Stomach (tissue), 9 donors: ENCODE measurements around the gene SORCS1. TPM values are rescaled to one million over a fixed set of nuclear protein-coding genes. Genes with fewer than 3 reads are reported as not detected.

ENCODE experiments used
- DNase-seq, 2 donors: peaks; one replicate each; pipeline versions ENCODE4 v3.0.0 to v3.0.0-alpha.2; 2013 to 2019
- H3K27ac ChIP-seq, 5 donors: fragments of 200-600 bp in 4 of 5; sonication (generic) in 4 of 5; one replicate each; pipeline ENCODE4 v1.5.1; 2013 to 2019; ENCODE audit warnings: mild to moderate bottlenecking in 1 of 5, moderate library complexity in 1 of 5
- H3K27me3 ChIP-seq, 3 donors: fragments of 200-600 bp; sonication (generic); one replicate each; pipeline ENCODE4 v1.5.1; 2017 to 2019; ENCODE audit warnings: mixed run types in 1 of 3
- H3K36me3 ChIP-seq, 4 donors: fragments of 200-600 bp; sonication (generic); 1 replicate in 3 of 4; 2 replicates in 1 of 4; pipeline ENCODE4 v1.5.1; 2016 to 2019
- H3K4me1 ChIP-seq, 4 donors: fragments of 200-600 bp; sonication (generic); one replicate each; pipeline ENCODE4 v1.5.1; 2016 to 2019
- H3K4me3 ChIP-seq, 4 donors: fragments of 200-600 bp; sonication (generic) in 3 of 4; one replicate each; pipeline ENCODE4 v1.5.1; 2016 to 2019; ENCODE audit warnings: mild to moderate bottlenecking in 1 of 4
- H3K9me3 ChIP-seq, 4 donors: fragments of 200-600 bp; sonication (generic); one replicate each; pipeline ENCODE4 v1.5.1; 2016 to 2019
- EP300 ChIP-seq: sonication (generic); formaldehyde crosslinking; IDR thresholded peaks from one replicate; pipeline ENCODE4 v1.6.1; 2017; ENCODE audit warnings: antibody characterized with exemption
- POLR2A ChIP-seq, 4 donors: fragments of 450-650 bp; IDR thresholded peaks; one replicate each; pipeline ENCODE4 v1.6.1; 2016; ENCODE audit warnings: antibody characterized with exemption in 4 of 4, control low read depth in 2 of 4, mild to moderate bottlenecking in 1 of 4, moderate library complexity in 1 of 4
- POLR2AphosphoS5 ChIP-seq, 3 donors: sonication (generic); formaldehyde crosslinking; IDR thresholded peaks; one replicate each; pipeline ENCODE4 v1.6.1; 2016; ENCODE audit warnings: antibody characterized with exemption in 3 of 3
- WGBS, 5 donors: extraction: QIAGEN DNeasy Blood & Tissue Kit in 3 of 5; methylation state at CpG; one replicate each; pipeline versions ENCODE4 v1.1.5 to v1.1.7; 2013 to 2018; 5-methylcytosine and 5-hydroxymethylcytosine counted together
- intact Hi-C: fragments of 100-400 bp; cut with DNase I; formaldehyde crosslinking; loops from one replicate; pipeline ENCODE4 v1.15.1; 2023; ENCODE audit warnings: low total_unique reads
- polyA plus RNA-seq, 3 donors: library from polyadenylated mRNA; stranded (reverse); fragments of 200-250 nt; gene quantifications; one replicate each; pipeline ENCODE4 v1.2.3, GENCODE V29; 2013
- total RNA-seq, 5 donors: library from RNA; depleted of rRNA; stranded (reverse); fragments of >200 nt; gene quantifications; one replicate each; pipeline versions ENCODE4 v1.1.0 to v1.2.3, GENCODE V29; 2014 to 2016
- TF ChIP-seq, protein P1 (sequence below), 7 experiments: fragments of 450-650 bp in 4 of 7; fragments of 200-600 bp in 3 of 7; sonication (generic) in 3 of 7; IDR thresholded peaks; one replicate each; pipeline ENCODE4 v1.5.1; 2016 to 2019; ENCODE audit warnings: antibody characterized with exemption in 7 of 7, control low read depth in 2 of 7, mild to moderate bottlenecking in 1 of 7
- donor health status: healthy with polysubstance abuse.
- donor health status: Bipolar disorder and iron deficiency.
- donor health status: healthy.

The SORCS1 gene
- total and polyA plus RNA-seq, 8 donors: 0.25 to 10.1 (median 0.69) TPM

DNA sequence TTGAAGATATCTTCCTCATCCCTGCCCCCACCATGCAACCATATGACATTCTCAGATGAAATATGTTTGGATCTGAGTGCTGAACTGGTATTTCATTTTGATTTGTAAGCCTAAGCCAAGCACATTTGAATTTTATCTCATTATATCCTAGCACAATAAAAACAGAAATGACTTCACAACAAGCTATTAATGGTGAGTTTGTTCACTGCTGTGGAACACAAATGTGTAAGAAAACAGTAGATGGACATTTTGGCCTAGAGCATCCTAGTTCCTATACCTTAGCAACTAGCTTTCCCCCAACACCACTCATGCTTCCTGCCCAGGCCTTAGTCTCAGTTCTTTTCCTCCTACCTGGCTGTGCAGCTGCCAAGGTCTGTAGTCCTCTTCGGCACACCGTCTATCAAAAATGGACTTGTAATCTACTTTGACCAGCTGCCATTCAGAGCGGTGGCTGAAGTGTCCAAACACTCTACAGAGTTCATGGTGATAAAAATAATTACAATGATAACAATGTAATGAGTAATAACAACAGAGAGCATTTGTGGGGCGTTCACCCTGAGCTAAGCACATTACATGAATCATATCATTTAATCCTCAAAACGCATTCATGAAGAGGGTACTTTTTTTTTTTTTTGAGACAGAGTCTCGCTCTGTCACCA, 491.9 kb downstream of the SORCS1 start:
- no peaks in the 10 kb centered on the region for H3K27me3 ChIP-seq
- H3K36me3 ChIP-seq: no peaks in the 10 kb centered on the region
- H3K4me1 ChIP-seq: no peaks in the 10 kb centered on the region
- H3K4me3 ChIP-seq: no peak overlapping the region
- 68 to 86% (median 77%) methylated on average over 6 of the region's 6 CpGs for WGBS, 5 donors
- DNase-seq: no peak
- TF ChIP-seq EP300 (no peak), POLR2A (IDR thresholded peaks at IDR 0.05) (no peak), POLR2AphosphoS5 (IDR thresholded peaks at IDR 0.05) (no peak)
- TF ChIP-seq, protein P1, sequence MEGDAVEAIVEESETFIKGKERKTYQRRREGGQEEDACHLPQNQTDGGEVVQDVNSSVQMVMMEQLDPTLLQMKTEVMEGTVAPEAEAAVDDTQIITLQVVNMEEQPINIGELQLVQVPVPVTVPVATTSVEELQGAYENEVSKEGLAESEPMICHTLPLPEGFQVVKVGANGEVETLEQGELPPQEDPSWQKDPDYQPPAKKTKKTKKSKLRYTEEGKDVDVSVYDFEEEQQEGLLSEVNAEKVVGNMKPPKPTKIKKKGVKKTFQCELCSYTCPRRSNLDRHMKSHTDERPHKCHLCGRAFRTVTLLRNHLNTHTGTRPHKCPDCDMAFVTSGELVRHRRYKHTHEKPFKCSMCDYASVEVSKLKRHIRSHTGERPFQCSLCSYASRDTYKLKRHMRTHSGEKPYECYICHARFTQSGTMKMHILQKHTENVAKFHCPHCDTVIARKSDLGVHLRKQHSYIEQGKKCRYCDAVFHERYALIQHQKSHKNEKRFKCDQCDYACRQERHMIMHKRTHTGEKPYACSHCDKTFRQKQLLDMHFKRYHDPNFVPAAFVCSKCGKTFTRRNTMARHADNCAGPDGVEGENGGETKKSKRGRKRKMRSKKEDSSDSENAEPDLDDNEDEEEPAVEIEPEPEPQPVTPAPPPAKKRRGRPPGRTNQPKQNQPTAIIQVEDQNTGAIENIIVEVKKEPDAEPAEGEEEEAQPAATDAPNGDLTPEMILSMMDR (IDR thresholded peaks at IDR 0.05): no peak
- intact Hi-C loops: no loop called here
- no peak overlapping the region for H3K27ac ChIP-seq
- peaks cover 0 to 9% (median 3%) of the 10 kb centered on the region in 4 donors for H3K9me3 ChIP-seq

DNA sequence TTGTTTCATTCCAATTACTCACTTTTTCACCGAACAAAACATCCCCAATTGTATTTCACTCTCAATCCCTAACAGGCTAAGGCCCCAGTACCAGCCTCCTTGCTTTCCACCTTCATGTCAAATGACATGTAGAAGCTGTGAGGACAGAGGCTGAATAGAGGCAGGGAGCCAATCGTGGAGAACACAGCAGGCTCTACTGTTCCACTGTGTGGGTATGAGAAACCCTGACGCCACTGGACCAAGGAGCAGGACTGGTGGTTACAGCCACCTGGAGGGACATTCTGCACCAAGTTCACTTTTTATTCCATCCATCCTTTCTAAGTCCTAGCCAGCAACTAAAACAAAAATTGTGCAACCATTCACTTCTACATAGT, 502.8 kb downstream of the SORCS1 start:
- Histone ChIP-seq H3K36me3 (no peaks in the 10 kb centered on the region), H3K27ac (no peak overlapping the region), H3K27me3 (no peaks in the 10 kb centered on the region), H3K4me1 (no peaks in the 10 kb centered on the region), H3K9me3 (peaks cover 0 to 5% (median 3%) of the 10 kb centered on the region in 4 donors), H3K4me3 (no peak overlapping the region)
- 69 to 88% (median 77%) methylated on average over 3 of the region's 3 CpGs for WGBS, 5 donors
- intact Hi-C loops: no loop called here
- no peak for DNase-seq
- no peak for TF ChIP-seq EP300
- no peak for TF ChIP-seq POLR2A (IDR thresholded peaks at IDR 0.05)

DNA sequence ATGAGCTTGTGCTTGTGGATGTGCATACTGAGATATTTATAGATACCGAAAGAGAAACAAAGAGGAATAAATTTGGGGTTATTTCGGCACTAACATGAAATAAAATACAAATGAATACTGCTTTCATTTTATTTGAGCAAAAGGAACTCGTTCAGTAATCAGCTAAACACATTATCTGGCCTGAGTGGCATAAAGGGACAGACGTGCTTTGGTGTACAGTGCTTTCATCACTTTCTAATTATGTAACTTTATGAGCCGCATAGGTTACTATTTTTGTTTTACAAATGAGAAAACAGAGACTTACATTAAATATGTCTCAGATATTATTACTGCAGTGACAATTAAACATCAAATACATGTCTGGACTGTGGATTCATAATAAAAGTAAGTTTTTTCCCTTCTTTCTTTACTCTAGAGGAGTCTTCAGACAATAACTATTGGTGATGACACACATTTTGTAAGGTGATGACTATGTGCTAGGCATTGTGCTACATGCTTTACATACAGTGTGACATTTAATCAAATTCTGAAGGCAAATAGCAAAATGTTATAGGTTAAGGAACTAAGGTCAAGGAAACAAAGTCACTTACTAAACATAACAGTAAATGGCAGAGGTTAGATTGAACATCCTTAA, 503.3 kb downstream of the SORCS1 start:
- Histone ChIP-seq H3K4me3 (no peak overlapping the region), H3K27me3 (no peaks in the 10 kb centered on the region), H3K9me3 (peaks cover 0 to 5% (median 3%) of the 10 kb centered on the region in 4 donors), H3K4me1 (no peaks in the 10 kb centered on the region), H3K27ac (no peak overlapping the region), H3K36me3 (no peaks in the 10 kb centered on the region)
- 47 to 66% (median 57%) methylated on average over 5 of the region's 5 CpGs for WGBS, 5 donors
- TF ChIP-seq POLR2AphosphoS5 (IDR thresholded peaks at IDR 0.05): no peak
- TF ChIP-seq POLR2A (IDR thresholded peaks at IDR 0.05): no peak
- no peak for DNase-seq
- intact Hi-C loops: no loop called here

DNA sequence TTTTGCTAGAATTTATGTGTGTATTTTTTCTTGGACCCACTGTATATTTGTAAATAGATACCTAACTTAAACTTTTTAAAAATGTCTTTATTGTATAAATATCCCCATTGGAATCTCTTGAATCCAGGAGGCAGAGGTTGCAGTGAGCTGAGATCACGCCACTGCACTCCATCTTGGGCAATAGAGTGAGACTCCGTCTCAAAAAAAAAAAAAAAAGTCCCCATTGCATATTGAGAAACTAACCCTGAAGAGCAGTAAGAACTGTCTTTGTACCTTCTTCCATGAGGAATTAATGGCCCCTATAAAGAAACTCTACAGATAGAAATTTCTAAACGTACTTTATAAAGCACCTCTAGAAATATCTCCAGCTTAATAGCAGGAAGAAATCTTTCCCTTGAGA, 504.0 kb downstream of the SORCS1 start:
- WGBS, 5 donors: 58 to 72% (median 64%) methylated on average over 3 of the region's 3 CpGs
- intact Hi-C loops: no loop called here
- peaks cover 0 to 5% (median 0%) of the 10 kb centered on the region in 4 donors for H3K9me3 ChIP-seq
- no peaks in the 10 kb centered on the region for H3K4me1 ChIP-seq
- H3K27me3 ChIP-seq: no peaks in the 10 kb centered on the region
- no peak overlapping the region for H3K27ac ChIP-seq
- H3K4me3 ChIP-seq: no peak overlapping the region
- DNase-seq: no peak
- no peak for TF ChIP-seq POLR2AphosphoS5 (IDR thresholded peaks at IDR 0.05)
- TF ChIP-seq, protein P1 (IDR thresholded peaks at IDR 0.05): no peak
- no peak for TF ChIP-seq EP300
- no peak for TF ChIP-seq POLR2A (IDR thresholded peaks at IDR 0.05)
- H3K36me3 ChIP-seq: no peaks in the 10 kb centered on the region

DNA sequence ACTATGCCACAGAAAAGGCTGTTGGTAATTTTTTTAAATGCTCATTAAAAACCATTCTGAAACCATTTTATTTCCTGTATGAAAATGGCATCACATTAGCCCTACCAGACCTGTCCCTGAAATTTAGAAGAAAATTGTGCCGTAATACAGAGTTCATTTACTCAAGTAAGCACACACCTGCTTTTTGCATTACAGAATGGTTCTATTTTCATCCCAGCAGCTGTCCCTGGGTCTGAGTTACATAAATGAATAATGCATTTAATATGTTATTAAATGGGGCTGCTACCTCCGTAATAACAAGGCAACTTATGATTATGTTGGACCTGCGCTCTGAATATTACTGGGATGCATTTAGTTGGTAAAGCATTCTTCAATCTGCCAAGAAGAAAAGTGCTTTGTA, 508.9 kb downstream of the SORCS1 start:
- Histone ChIP-seq H3K27ac (no peak overlapping the region), H3K36me3 (no peaks in the 10 kb centered on the region), H3K9me3 (no peaks in the 10 kb centered on the region), H3K4me3 (no peak overlapping the region), H3K27me3 (no peaks in the 10 kb centered on the region), H3K4me1 (no peaks in the 10 kb centered on the region)
- intact Hi-C loops: no loop called here
- no peak for DNase-seq
- WGBS, 5 donors: 86 to 93% (median 91%) methylated on average over 3 of the region's 3 CpGs
- TF ChIP-seq POLR2A (IDR thresholded peaks at IDR 0.05): no peak
- TF ChIP-seq EP300: no peak
- no peak for TF ChIP-seq POLR2AphosphoS5 (IDR thresholded peaks at IDR 0.05)
- TF ChIP-seq, protein P1 (IDR thresholded peaks at IDR 0.05): no peak
